Activated naive CD4-positive, alpha-beta T cell (primary cell): ENCODE results near the gene TRPT1.
"Not testable (repeated sequence)": the region's sequence is repeated elsewhere in the genome, so short reads cannot be mapped to it uniquely, and the experiment has no call there.

Source experiments
- DNase-seq, 4 experiments: peaks; one replicate each; lab custom pipeline; 2025; lab: John Stamatoyannopoulos, UW

Gene TRPT1

DNA sequence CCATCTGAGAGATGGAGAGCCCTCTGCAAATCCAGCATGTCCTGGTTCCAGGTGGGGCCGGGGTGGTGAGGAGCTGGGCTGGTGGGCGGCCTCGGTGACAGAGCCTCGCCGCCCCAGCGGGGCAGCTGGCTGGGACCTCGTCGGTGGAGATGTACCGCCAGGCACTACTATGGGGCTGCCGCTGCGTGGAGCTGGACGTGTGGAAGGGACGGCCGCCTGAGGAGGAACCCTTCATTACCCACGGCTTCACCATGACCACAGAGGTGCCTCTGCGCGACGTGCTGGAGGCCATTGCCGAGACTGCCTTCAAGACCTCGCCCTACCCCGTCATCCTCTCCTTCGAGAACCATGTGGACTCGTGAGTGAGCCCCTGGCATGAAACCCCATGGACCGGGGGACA is 32.4 kb upstream of the TRPT1 start:
- no peak for DNase-seq

DNA sequence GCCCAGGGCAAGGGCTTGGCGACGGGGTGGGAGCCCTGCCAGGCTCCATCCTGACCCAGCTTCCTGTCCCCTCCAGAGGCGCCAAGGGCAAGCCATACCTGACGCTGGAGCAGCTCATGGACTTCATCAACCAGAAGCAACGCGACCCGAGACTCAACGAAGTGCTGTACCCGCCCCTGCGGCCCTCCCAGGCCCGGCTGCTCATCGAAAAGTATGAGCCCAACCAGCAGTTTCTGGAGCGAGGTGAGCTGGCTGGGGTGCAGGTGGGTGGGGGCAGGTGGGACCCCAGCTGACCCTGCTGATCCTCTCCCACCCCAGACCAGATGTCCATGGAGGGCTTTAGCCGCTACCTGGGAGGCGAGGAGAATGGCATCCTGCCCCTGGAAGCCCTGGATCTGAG is 30.3 kb upstream of the TRPT1 start:
- DNase-seq, result no peak

DNA sequence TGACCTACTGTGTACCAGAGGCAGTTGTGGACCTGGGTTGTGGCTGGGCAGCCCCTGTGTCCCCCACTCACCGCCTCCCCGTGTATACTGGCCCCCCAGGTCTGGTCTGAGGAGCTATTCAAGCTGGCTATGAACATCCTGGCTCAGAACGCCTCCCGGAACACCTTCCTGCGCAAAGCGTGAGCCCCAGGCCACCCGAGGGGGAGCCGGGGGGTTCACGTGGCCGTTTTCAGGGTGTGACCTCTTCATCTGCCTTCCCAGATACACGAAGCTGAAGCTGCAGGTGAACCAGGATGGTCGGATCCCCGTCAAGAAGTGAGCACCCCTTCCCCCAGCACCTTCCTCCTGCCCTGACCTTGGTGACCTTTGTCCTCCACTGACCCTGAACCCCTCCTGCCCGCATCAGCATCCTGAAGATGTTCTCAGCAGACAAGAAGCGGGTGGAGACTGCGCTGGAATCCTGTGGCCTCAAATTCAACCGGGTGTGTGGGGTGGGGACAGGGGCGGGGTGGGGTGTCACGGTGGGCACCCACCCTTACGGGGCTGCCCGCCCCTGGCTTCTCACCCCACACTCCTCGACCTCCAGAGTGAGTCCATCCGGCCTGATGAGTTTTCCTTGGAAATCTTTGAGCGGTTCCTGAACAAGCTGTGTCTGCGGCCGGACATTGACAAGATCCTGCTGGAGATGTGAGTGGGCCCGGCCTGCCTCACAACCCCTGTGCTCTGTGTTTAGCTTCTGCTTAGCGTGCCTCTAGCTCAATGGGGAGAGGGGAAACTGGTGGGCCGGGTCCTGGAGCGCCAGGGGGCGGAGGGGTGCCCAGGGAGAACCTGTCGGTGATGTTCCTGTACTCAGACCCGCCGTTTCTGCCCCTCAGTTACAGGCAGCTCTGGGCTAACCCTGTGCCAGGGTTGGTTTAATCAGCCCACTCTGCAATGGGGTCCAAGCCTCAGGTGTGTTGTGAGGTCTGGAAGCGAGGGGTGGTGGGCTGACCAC is 29.4 kb upstream of the TRPT1 start:
- no peak for DNase-seq

DNA sequence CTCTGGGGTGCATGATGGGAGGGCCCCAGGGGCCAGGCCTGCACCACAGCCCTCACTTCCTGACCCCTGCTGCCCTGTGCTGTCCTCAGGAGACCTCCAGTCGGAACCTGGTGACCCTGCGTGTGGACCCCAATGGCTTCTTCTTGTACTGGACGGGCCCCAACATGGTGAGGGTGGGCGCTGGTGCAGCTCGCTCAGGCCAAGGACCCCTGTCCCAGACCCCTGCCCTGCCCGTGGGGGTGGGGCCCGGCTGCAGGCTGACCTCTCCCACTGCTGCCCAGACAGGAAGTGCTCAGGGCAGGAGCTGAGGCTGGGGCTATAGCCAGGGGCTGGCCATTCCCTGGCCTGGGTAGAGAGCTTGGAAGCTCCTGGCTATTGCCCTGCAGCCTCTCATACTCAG is 28.3 kb upstream of the TRPT1 start:
- DNase-seq, result no peak

DNA sequence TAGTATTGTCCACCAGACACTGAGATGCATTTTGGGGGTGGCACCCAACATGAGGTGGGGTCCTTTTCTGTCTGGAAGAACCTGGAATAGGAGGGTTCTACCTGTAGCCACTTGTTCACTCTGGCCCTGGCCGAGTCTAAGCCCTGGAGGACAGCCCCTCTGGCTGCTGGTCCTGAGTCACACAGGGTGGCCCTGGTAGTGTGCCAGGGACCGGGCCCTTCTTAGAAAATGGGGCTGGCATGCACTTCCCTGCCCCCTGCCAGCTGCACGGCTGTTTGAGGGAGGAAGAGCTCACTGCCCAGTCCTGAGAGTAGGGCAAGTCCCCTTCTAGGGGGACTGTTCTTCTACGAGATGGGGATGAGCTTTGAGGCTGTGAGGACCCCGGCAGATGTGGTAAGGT is 27.5 kb upstream of the TRPT1 start:
- no peak for DNase-seq

DNA sequence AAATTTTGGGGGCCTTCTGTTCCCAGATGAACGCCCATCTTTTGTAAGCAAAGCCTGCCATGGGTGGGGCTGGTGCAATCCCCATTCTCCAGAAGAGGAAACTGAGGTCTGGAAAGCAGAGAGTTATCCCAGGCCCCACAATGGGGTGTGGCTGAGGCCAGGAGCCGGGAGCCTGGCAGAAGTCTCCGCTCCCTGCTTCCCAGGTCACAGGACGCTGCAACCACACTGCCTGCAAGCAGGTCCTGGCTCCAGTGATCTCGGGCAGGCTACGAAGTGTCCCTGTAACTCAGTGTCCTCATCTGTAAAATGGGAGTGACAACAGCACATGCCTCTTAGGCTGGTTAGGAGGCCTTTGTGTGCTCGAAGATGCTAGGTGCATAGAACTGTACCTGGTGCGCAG is 27.1 kb upstream of the TRPT1 start:
- no peak for DNase-seq

DNA sequence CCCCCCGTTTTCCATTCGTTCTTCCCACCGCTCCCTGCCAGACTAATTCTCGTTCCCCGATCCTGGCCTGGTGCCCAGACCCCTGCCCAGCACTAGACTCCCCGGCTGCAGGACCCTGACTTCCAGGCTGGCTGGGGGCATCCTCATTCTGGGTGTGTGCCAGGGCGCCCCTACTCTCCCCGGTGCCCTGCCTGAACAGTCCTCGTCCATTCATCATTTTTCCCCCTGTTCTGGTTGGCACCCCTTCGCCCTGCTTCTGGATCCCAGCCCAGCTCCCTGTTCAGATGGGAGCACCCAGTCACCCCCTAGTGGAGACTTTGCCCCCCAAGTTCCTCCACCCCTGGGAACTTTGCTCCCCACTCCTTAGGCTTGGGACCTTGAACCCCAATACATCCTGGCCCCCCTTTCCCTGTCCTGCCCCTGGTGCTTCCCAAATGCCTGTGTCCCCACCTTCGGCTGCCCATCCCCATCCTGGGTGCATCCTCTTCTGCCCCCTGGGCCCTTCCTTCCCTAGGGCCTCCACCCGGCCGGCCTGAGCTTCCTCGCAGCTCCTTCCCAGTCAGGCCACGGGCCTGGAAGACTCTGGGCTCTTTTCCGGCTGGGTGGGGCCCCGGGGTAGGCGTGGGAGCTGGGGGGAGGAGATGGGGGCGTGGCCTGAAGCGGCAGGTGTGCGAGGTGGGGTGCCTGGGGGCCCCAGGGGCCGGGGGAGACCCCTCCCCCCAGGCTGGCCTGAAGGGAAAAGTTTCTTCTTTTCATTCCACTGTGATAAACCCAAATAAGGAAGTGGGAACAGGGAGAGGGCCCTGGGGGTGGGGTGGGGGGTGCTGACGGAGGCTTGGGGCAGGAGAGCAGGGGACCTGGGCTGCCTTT is 26.3 kb upstream of the TRPT1 start:
- DNase-seq, result no peak

DNA sequence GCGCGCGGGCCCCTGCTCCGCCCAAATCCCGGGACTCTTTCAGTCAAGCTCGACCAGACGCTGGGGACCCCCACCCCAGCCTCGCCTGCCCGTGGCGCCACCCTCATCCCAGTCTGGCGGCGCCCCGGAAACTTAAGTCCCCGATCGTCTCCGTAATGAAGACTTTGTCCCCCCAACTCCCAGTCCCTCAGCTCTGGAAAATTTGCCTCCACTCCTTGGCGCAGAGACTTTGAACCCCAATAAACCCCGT is 25.7 kb upstream of the TRPT1 start:
- no peak for DNase-seq

DNA sequence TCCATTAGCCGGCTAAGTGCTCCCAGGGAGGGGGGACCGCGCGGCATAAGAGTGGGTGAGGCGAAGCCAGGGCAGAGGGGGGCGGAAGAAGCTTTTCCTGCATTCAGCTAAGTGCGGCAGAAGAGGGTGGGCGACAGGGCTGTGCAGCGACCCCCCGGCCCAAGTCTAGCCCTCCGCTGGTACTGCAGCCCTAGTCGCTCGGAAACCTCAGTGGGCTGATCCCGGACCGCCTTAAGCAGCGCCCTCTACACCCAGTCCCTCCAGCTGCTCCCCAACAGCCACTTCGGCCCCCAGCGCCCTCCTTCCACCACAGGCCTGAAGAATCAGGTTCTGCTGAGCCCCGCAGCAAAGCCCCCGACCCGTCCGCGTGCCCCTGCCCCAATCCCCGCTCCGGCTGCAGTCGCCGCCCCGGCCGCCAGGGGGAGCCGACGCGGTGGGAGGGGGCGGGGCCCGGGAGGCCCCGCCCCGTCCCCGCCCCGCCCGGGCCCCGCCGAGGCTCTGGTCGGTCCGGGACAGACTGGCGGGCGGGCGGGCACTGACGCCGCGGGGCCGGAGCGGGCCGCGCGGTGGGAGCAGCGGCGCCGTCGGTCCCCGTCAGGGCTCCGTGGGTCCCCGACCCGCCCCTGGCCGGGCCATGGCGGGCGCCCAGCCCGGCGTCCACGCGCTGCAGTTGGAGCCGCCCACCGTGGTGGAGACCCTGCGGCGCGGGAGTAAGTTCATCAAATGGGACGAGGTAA is 25.2 kb upstream of the TRPT1 start, which contains the start of gene PLCB3:
PLCB3 (plus strand) TSS at position 515 of the 737 bp plus-strand sequence; CDS start at position 635, 120 bp downstream.
- DNase-seq, result peak; percentile 29 to 63 (median 42)

DNA sequence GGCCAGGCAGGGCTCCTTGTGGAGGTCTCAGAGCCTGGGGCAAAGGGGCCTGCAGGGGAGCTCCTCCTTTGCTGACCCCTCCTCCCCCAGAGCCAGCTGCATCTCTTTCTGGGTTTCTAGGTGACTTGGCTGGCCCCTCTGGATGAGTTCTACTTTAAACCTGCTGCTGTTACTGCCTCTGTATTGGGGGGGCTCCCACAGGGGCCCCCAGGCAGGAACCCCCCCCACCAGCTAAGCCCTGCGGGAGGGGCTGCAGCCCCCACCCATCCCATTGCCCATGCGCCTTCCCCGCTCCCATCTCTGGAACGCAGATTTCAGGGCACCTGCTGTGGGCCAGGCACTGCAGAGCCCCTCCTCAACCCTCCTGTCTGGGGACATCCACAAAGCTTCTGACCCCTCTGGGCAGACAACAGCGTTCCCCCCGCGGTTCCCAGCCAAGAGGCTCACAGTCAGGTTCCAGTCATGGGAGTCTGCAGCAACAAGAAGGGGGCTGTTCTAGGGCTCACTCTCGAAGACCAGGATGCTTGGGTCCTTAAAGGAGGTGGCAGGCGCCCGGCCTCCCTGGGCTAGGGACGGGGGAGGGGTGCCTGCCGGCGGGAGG is 24.5 kb upstream of the TRPT1 start:
- no peak for DNase-seq

DNA sequence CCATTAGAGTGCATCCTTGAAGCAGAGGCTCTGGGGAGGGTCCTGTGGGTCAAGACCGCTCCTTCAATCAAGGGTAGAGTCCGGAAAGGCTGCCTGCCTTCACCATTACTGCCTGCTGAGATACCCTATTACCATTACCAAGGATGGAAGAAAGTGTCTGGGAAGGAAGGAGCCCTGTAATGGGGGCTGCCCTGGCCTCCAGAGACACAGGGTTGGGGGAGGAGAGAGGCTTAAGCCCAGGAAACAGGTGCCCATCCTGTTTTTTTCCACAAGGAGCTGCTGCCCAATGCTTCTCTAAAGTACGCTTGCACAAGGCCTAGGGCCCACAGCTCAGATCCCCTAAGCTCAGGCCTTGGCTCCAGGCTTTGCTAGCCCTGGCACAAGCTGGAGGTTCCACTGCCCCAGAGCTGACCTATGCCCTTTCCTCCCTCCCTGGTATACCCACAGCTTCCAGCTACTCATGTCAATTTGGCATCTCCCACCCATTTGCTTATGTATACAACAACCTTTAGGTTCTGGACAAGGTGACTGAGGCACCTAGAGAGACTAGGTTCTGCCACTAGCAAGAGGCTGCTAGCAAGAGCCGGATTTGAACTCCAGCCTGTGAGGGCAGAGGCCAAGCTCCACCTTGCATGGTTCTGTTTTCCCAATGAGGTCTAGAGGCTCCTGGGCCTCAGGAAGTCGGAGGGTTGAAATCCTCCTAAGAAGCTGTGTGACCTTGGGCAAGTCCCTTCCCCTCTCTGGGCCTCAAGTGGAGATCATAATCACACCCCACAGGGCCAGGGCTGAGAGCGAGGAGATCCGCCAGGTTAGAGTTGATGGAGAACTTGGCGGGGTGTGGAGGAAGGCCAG is 23.8 kb upstream of the TRPT1 start:
- DNase-seq, result no peak

DNA sequence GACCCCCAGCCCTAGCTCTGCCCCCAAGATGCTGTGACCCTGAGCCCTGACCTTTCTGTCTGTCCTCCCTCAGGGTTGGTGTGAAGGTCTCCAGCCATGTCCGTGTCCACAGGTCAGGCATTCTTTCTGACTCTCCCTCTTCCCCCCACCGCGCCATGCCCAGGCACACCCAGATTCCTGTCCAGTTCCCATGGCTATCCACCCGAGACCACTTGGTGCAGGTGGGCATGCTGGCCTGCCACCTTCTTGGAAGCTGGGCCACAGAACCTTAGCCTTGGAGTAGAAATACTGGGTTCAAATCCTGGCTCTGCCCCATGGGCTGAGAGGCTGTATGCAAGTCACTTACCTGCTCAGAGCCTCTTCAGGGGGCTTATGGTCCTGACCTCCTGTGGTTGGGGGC is 23.1 kb upstream of the TRPT1 start:
- DNase-seq, result no peak

DNA sequence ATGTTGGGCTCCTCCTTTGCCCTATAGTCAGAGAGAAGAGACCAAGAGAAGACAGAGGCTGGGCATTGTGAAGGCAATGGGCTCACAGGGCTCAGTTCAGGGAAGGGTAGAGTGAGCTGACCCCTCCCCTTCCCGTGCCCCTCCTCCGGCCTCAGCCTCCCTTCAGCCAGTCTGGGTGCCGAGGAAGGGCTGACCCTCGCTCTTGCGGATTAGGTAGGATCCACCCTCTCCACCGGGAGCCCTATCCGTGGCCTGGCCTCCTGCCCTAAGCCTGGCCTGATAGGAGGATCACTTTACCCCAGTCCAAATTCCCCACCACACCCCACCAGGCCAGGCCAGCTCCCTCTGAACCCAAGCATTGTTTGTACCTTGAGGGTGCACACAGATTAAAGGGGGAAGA is 22.6 kb upstream of the TRPT1 start:
- no peak for DNase-seq

DNA sequence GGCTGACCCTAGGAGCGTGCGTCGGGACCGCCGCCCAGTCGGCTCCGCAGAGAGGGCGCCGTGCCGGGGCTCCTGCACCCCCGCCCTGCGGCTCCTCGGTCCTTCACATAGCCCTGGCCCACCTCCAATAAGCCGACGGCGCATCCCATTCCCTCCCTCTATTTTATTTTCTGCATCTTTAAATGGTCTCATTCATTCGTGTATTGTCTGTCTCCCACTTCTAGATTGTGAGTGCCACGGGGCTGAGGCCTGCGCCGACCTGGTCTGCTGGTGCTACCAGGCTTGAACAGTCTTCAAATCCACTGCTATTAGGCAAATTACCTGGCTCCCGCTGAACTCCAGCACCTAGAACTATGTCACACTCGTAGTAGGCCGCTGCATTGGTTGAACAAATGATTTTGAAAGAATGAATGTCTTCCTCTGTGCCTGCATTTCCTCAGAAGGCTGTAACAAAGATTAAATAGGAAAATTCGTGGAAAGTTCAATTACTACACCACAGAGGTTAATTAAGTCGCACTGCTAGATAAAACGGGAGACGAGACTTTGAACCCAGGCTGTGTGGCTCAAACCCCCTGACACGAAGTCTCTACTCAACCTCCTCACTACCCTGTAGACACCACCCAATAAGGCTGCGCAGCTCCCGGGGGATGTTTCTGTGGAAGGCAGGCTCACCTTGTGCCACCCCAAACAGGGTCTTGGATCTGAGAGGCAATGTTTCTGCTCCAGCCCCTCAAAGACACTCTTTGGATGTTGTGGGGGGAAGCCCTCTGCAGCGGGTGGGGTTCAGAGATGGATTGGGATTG is 21.9 kb upstream of the TRPT1 start:
- DNase-seq, result no peak

DNA sequence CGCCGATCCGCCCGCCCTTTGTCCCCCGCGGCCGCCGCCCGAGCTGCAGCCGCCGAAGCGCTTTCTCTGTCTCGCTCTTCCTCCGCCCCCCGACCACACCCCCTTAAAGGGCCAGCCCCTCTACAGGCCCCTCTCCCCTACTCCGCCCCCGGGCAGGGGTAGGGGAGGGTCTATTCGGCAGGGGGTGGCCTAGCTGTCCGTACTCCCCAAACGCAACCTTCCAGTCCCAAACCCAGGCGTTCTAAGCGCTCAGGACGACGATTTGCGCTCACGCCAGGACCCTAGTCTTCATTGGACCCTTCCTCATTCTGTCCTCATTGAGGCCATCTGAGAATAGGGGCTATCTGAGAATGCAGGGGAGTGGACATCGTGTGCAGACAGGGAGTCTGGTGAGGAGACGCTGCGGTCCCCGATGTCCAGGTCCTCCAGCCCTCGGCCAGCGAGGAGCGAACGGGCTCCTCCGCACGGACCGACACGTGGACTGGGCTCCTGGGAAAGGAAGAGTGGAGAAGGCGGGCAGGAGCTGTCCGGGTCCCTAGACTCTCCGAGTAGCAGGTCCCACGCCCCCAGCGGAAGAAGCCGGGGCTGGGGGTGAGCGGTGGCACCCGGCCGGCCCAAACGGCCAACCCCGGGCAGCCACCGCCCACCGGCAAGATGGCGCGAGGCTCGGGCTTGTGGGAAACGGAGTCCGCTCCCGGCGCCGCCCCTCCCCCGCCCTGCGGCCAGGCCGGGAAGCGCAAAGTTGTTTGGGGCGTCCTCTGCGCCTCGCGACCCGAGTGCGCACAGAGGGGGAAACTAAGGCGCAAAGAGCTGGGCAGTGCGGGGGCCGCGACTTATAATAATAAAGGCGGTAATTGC is 21.1 kb upstream of the TRPT1 start, which contains the start of gene PPP1R14B:
PPP1R14B (minus strand) TSS at position 73 of the 858 bp plus-strand sequence. CDS start 270 bp downstream, outside the sequence.
- peak; percentile 44 to 67 (median 52) for DNase-seq

DNA sequence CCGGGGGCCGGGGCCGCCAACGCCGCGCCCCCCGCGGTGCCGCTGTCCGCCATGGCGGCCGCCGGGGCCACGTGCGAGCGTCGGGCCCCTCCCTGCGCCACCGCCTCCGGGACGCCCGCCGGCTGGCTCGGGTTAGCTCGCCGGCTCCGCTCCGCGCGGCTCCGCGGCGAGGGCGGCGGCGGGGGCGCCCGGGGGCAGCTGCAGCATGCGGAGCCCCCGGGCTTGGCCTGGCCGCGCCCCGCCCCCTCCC is 20.6 kb upstream of the TRPT1 start:
- DNase-seq, result not testable (repeated sequence)

DNA sequence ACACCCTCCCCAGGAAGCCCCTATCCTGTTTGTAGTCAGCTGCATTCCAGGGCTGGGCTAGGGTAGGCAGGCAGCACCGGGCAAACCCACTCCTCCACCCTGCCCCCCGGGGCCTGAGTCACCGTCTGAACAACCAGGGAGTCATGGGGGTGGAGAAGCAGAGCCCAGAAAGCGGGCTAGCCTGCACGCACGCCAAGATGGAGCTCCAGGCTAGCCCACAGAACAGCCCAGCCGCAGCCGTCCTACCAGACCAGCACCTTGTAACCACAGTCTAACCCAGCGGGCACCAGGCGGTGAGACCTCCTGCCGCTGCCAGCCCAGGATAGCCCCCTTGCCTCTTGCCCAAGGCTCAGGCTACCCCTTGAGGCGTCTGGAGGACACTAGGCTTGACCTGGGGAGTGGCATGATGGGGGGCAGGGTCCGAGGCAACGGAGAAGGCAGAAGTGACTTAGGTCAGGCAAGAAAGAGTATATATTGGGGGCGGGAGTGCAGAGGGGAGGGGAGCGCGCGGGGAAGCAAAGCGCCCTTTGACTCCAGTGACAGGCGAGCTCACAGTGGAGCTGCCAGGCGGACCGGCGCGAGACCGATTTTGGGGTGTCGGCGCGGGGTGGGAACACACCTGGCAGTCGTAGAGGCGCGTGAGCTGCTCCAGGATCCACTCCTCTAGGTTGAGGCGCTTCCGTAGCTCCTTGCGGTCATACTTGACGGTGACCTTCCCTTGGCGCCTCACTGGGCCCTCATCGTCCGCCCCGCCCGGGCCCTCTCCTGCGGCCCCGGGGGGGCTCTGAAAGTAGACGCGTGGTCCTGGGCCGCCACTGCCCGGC is 20.0 kb upstream of the TRPT1 start:
- peak; percentile 29 to 57 (median 44) for DNase-seq

DNA sequence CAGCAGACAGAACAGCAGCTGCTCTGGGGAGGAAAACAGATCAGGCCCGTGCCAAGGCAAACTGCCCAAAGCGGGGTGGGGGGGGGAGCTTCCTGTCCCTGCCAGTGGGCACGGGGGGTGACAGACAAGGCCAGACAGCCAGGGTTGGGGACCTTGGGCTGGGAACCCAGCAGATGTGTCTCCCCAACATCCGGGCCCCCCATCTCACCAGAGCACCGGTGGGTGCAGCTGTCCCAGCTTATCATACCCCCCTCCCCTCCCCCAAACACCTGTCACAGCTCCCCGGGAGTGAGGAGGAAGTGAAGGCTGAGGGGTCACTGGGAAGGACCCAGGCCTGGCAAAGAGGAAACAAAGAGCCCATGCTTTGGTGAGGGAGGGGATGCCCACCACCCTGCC is 19.4 kb upstream of the TRPT1 start:
- peak in 1 of 4 experiments; percentile 26 for DNase-seq
